Erythroblast (primary cell): Measurements from ENCODE around the gene TRIM46.

Experiments
- GATA1 ChIP-seq: IDR thresholded peaks from 2 replicates; pipeline ENCODE4 v1.6.1; 2011; ENCODE audit warnings: low read depth, mild to moderate bottlenecking, control low read depth, low read length, moderate library complexity
- POLR2A ChIP-seq: IDR thresholded peaks from 2 replicates; pipeline ENCODE4 v1.6.1; 2011; ENCODE audit warnings: mild to moderate bottlenecking, low read length

DNA sequence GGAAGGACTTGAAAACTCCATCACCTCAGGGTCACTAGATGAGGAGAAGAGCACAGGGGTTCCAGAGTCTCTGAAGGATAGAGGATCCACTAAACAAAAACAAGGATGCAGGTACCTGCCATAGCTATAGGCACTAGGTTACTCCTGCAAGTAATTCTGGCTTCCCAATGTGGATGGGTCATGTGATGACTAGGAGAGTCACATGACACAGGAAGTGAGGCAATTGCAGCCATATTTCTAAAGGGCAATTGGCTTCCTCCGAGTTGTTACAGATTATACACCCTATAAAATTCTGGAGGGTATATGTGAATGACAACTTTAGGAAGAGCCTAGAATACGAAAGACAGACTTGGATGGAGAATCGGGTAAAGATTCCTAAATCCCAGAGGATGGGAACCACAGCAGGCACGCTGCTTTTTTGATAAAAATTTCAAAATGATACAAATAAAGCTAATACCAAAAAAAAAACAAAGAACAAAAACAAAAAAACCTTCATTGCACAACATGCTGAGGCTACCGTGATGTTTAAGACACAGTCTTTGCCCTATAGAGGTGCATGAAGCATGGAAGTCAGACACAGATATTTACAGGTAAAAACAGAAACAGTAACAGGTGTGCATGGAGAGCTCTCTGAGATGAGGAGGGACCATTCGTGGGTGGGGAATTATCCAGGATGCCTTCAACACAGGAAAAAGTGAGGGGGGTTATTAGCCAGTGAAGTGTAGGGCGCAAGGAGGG, 45.4 kb downstream of the TRIM46 start:
- TF ChIP-seq POLR2A: no peak
- TF ChIP-seq GATA1: no peak
